Measurements from ENCODE around the gene TRIM46. TPM values are rescaled to one million over a fixed set of nuclear protein-coding genes. Genes with fewer than 3 reads are reported as not detected.

The TRIM46 gene
- total and polyA plus RNA-seq, 9 of the 15 experiments (the other 6 are each of a cell fraction or from before 2014, with no cell fraction given), result 0.05 to 0.60 (median 0.16) TPM; not detected in 3

GRCh38 chr1:155166051-155166470, 7.6 kb upstream of the TRIM46 start:
- no peak for FAIRE-seq
- Histone ChIP-seq H3K4me3 (no peak overlapping the region), H3K9me1 (ENCODE audit: control insufficient read depth, insufficient read depth, low read length) (no peaks in the 10 kb centered on the region), H3K4me1 (replicated peaks in 1 of 2; ENCODE audit: control insufficient read depth in 2 of 2, insufficient read depth in 2 of 2, low read length in 2 of 2) (peaks cover 4 to 11% of the 10 kb centered on the region in 2 experiments; a peak in 4 of 5 replicates), H3K36me3 (ENCODE audit: control insufficient read depth, insufficient read depth, low read length) (peaks cover 23% of the 10 kb centered on the region), H3K27ac (ENCODE audit: extremely low read depth, low read depth, low read length) (no peak overlapping the region), H3K27me3 (ENCODE audit: control insufficient read depth in 2 of 2, insufficient read depth in 2 of 2, low read length in 2 of 2) (no peaks in the 10 kb centered on the region), H2AFZ (ENCODE audit: low read depth, low read length) (no peak overlapping the region), H3K4me2 (ENCODE audit: insufficient read depth, low read length) (no peak overlapping the region), H3K79me2 (ENCODE audit: control insufficient read depth, insufficient read depth, low read length) (no peaks in the 10 kb centered on the region), H3K9ac (ENCODE audit: insufficient read depth in 1 of 2, low read depth in 2 of 2, low read length in 2 of 2) (peak overlapping the region in 1 of 2 experiments; percentile 65; a peak in 1 of 4 replicates), H4K20me1 (replicated peaks; ENCODE audit: control insufficient read depth, insufficient read depth, low read length) (no peaks in the 10 kb centered on the region), H3K9me3 (replicated peaks; ENCODE audit: control insufficient read depth, insufficient read depth, low read depth, low read length) (no peaks in the 10 kb centered on the region)
- TF ChIP-seq L3MBTL2 (IDR thresholded peaks at IDR 0.05), result no peak
- POLR2A ChIA-PET, result interaction anchor here (0.6 to 1.0 kb wide), 3 partner anchors 36 to 88 kb away, joined by 3 to 5 read pairs (median 5); no protein-coding TSS in a partner anchor
- ATAC-seq, result no peak
- no TSS peak for BruUV-seq (replicated peaks)
- WGBS (ENCODE audit: insufficient coverage, low coverage, missing lambda C conversion rate), result 58% methylated on average over 8 of the region's 8 CpGs
- CTCF ChIA-PET (ENCODE audit: low intra/inter-chr PET ratio), result interaction anchor here (2.8 to 4.4 kb wide), 2 partner anchors 71 to 75 kb away, joined by 59 read pairs; no protein-coding TSS in a partner anchor
- in situ Hi-C loops (cut with MboI), result loop anchor here (5.0 kb wide), 1 partner anchor 74 kb away; no protein-coding TSS in a partner anchor
- no peak for DNase-seq (ENCODE audit: extremely low read depth in 1 of 4, low spot score in 3 of 4)
- intact Hi-C loops (cut with micrococcal nuclease), result loop anchor here (5.0 kb wide), 1 partner anchor 54 kb away; no protein-coding TSS in a partner anchor

- H3K36me3 ChIP-seq (ENCODE audit: control insufficient read depth, insufficient read depth, low read length), result peaks cover 28% of the 10 kb centered on the region
- H3K9me3 ChIP-seq (replicated peaks; ENCODE audit: control insufficient read depth, insufficient read depth, low read depth, low read length), result no peaks in the 10 kb centered on the region
- no peak overlapping the region for H2AFZ ChIP-seq (ENCODE audit: low read depth, low read length)
- POLR2A ChIA-PET, result interaction anchor here (0.9 to 1.4 kb wide), 3 partner anchors 37 to 75 kb away, joined by 5 to 9 read pairs (median 5); no protein-coding TSS in a partner anchor
- H3K27ac ChIP-seq (ENCODE audit: extremely low read depth, low read depth, low read length), result no peak overlapping the region
- TF ChIP-seq ZBTB33 (CRISPR knock-in tag; IDR thresholded peaks at IDR 0.05) (peak; percentile 97), MYBL2 (IDR thresholded peaks at IDR 0.05; ENCODE audit: low read depth) (no peak), MYBL2 (CRISPR knock-in tag; IDR thresholded peaks at IDR 0.05; ENCODE audit: borderline replicate concordance) (no peak)
- no peaks in the 10 kb centered on the region for H3K27me3 ChIP-seq (ENCODE audit: control insufficient read depth in 2 of 2, insufficient read depth in 2 of 2, low read length in 2 of 2)
- no peak overlapping the region for H3K4me3 ChIP-seq
- in situ Hi-C loops (cut with MboI) (loop anchor here (5.0 kb wide), 1 partner anchor 74 kb away; no protein-coding TSS in a partner anchor), intact Hi-C loops (cut with micrococcal nuclease) (loop anchor here (1.0 to 5.0 kb wide), 2 partner anchors 54 to 75 kb away; no protein-coding TSS in a partner anchor)
- CTCF ChIA-PET (ENCODE audit: low intra/inter-chr PET ratio), result interaction anchor here (1.9 to 4.4 kb wide), 4 partner anchors 54 to 82 kb away, joined by 17 to 59 read pairs (median 39); no protein-coding TSS in a partner anchor
- no TSS peak for BruUV-seq (replicated peaks)
- peak overlapping the region in 1 of 2 experiments; percentile 65; a peak in 1 of 4 replicates for H3K9ac ChIP-seq (ENCODE audit: insufficient read depth in 1 of 2, low read depth in 2 of 2, low read length in 2 of 2)
- DNase-seq (ENCODE audit: extremely low read depth in 1 of 4, low spot score in 3 of 4) (peak in 1 of 4 experiments; percentile 2), FAIRE-seq (no peak), ATAC-seq (no peak)
- no peaks in the 10 kb centered on the region for H4K20me1 ChIP-seq (replicated peaks; ENCODE audit: control insufficient read depth, insufficient read depth, low read length)
- peaks cover under 1% of the 10 kb centered on the region; the same call in 1 of the 3 replicates for H3K79me2 ChIP-seq (ENCODE audit: control insufficient read depth, insufficient read depth, low read length)
- WGBS (ENCODE audit: insufficient coverage, low coverage, missing lambda C conversion rate), result 68% methylated on average over 22 of the region's 27 CpGs
- peaks cover 4 to 11% of the 10 kb centered on the region in 2 experiments; a peak in 4 of 5 replicates for H3K4me1 ChIP-seq (replicated peaks in 1 of 2; ENCODE audit: control insufficient read depth in 2 of 2, insufficient read depth in 2 of 2, low read length in 2 of 2)
- no peak overlapping the region for H3K4me2 ChIP-seq (ENCODE audit: insufficient read depth, low read length)
- no peaks in the 10 kb centered on the region for H3K9me1 ChIP-seq (ENCODE audit: control insufficient read depth, insufficient read depth, low read length)
Measured at GRCh38 chr1:155166471-155167165, 7.0 kb upstream of the TRIM46 start.
